MCF 10A (cell line): ENCODE measurements around the gene ZDHHC4. TPM values are rescaled to one million over a fixed set of nuclear protein-coding genes. Genes with fewer than 3 reads are reported as not detected.

Experiments used
- BruUV-seq: library from RNA; stranded (reverse); fragments of 400-500 nt; replicated peaks from 2 replicates; lab custom pipeline; 2021; lab: Mats Ljungman, UMichigan
- CTCF ChIA-PET: fragments of 300-600 bp; sonication (Branson Sonifier 250); formaldehyde crosslinking; extraction: SDS; loops from one replicate; lab custom pipeline; 2021; ENCODE audit warnings: antibody characterized with exemption, inconsistent platforms; lab: Yijun Ruan, JAX
- POLR2A ChIA-PET: fragments of 300-600, 350-650 bp; sonication (Branson Sonifier 250); formaldehyde crosslinking; extraction: SDS; loops from one replicate; lab custom pipeline; 2020; ENCODE audit warnings: antibody characterized with exemption, inconsistent platforms; lab: Yijun Ruan, JAX
- DNase-seq: peaks from one replicate; pipeline ENCODE4 v3.0.0-alpha.2; 2018; ENCODE audit not compliant: unreplicated experiment
- H3K27ac Mint-ChIP-seq: one replicate; pipeline ENCODE4 v1.8.0; 2022; ENCODE audit warnings: mild to moderate bottlenecking, low read depth, mixed read lengths; ENCODE audit not compliant: unreplicated experiment
- H3K27me3 Mint-ChIP-seq: one replicate; pipeline ENCODE4 v1.8.0; 2022; ENCODE audit warnings: mixed read lengths; ENCODE audit not compliant: insufficient read depth, unreplicated experiment
- H3K36me3 Mint-ChIP-seq: one replicate; pipeline ENCODE4 v1.8.0; 2022; ENCODE audit warnings: mild to moderate bottlenecking, moderate library complexity, mixed read lengths; ENCODE audit not compliant: insufficient read depth, unreplicated experiment
- H3K4me1 Mint-ChIP-seq: one replicate; pipeline ENCODE4 v1.8.0; 2022; ENCODE audit warnings: mixed read lengths; ENCODE audit not compliant: insufficient read depth, unreplicated experiment
- H3K4me3 Mint-ChIP-seq: one replicate; pipeline ENCODE4 v1.8.0; 2022; ENCODE audit warnings: mild to moderate bottlenecking, moderate library complexity, mixed read lengths; ENCODE audit not compliant: unreplicated experiment
- H3K9me3 Mint-ChIP-seq: one replicate; pipeline ENCODE4 v1.8.0; 2022; ENCODE audit warnings: mixed read lengths; ENCODE audit not compliant: unreplicated experiment
- intact Hi-C: fragments of 100-400 bp; cut with micrococcal nuclease; formaldehyde crosslinking; loops from 2 replicates; pipeline ENCODE4 v1.14.1; 2022
- total RNA-seq: library from RNA; stranded (reverse); gene quantifications from 2 replicates; pipeline ENCODE4 v1.2.3, GENCODE V29; 2022
- TF ChIP-seq, protein P1 (sequence below): fragments of 200-600 bp; IDR thresholded peaks from one replicate; pipeline ENCODE4 v1.8.0; 2022; ENCODE audit warnings: antibody characterized with exemption, mild to moderate bottlenecking; ENCODE audit not compliant: unreplicated experiment

Gene ZDHHC4
- total RNA-seq, 1 experiment from 2014 or later = 45.6 TPM

DNA sequence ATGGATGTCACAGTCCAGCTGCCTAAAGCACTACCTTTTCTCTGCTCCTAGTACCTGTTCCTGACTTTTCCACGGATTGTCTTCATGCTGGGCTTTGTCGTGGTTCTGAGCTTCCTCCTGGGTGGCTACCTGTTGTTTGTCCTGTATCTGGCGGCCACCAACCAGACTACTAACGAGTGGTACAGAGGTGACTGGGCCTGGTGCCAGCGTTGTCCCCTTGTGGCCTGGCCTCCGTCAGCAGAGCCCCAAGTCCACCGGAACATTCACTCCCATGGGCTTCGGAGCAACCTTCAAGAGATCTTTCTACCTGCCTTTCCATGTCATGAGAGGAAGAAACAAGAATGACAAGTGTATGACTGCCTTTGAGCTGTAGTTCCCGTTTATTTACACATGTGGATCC is 11.3 kb downstream of the ZDHHC4 start:
- H3K27me3 Mint-ChIP-seq = no peaks in the 10 kb centered on the region
- TF ChIP-seq, protein P1, sequence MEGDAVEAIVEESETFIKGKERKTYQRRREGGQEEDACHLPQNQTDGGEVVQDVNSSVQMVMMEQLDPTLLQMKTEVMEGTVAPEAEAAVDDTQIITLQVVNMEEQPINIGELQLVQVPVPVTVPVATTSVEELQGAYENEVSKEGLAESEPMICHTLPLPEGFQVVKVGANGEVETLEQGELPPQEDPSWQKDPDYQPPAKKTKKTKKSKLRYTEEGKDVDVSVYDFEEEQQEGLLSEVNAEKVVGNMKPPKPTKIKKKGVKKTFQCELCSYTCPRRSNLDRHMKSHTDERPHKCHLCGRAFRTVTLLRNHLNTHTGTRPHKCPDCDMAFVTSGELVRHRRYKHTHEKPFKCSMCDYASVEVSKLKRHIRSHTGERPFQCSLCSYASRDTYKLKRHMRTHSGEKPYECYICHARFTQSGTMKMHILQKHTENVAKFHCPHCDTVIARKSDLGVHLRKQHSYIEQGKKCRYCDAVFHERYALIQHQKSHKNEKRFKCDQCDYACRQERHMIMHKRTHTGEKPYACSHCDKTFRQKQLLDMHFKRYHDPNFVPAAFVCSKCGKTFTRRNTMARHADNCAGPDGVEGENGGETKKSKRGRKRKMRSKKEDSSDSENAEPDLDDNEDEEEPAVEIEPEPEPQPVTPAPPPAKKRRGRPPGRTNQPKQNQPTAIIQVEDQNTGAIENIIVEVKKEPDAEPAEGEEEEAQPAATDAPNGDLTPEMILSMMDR = no peak
- ChIA-PET POLR2A (interaction anchor here (1.3 kb wide), 1 partner anchor 11 kb away, joined by 4 read pairs; the partner anchor contains the start of gene ZDHHC4), CTCF (interaction anchor here (0.5 to 3.3 kb wide), 2 partner anchors 8 to 21 kb away, joined by 3 to 13 read pairs; no protein-coding TSS in a partner anchor)
- H3K36me3 Mint-ChIP-seq = peaks cover 67% of the 10 kb centered on the region
- H3K4me3 Mint-ChIP-seq = peak overlapping the region; percentile 25
- H3K27ac Mint-ChIP-seq = no peak overlapping the region
- no peaks in the 10 kb centered on the region for H3K4me1 Mint-ChIP-seq
- H3K9me3 Mint-ChIP-seq = no peaks in the 10 kb centered on the region
- intact Hi-C loops = no loop called here
- BruUV-seq = no TSS peak
- DNase-seq = no peak

- no TSS peak for BruUV-seq
- DNase-seq = no peak
- ChIA-PET POLR2A (interaction anchor here (0.5 to 1.4 kb wide), 9 partner anchors 7 to 573 kb away, joined by 3 to 7 read pairs (median 4); partner anchors contain the start of genes ZDHHC4 and ZNF316), CTCF (interaction anchor here (0.6 to 3.3 kb wide), 16 partner anchors 8 to 1814 kb away, joined by 3 to 15 read pairs (median 4); partner anchors contain the start of gene ZDHHC4)
- Mint-ChIP-seq H3K4me3 (peak overlapping the region; percentile 59), H3K9me3 (no peaks in the 10 kb centered on the region), H3K36me3 (peaks cover 68% of the 10 kb centered on the region), H3K4me1 (no peaks in the 10 kb centered on the region), H3K27me3 (no peaks in the 10 kb centered on the region), H3K27ac (no peak overlapping the region)
- TF ChIP-seq, protein P1 = no peak
- intact Hi-C loops = no loop called here
Measured at GRCh38 chr7:6589151-6589828, 12.0 kb downstream of the ZDHHC4 start.

GRCh38 chr7:6589829-6590644 is 12.8 kb downstream of the ZDHHC4 start, which contains the start of gene INTS15:
Gene INTS15, plus strand, starts transcription at chr7:6590021. Its CDS starts 263 bp downstream, at chr7:6590284.
- TF ChIP-seq, protein P1 = peak; percentile 70
- Mint-ChIP-seq H3K36me3 (peaks cover 68% of the 10 kb centered on the region), H3K9me3 (no peaks in the 10 kb centered on the region), H3K4me3 (peak within 1 kb of the TSS; percentile 99), H3K4me1 (no peaks in the 10 kb centered on the region), H3K27ac (peak within 1 kb of the TSS; percentile 74), H3K27me3 (no peaks in the 10 kb centered on the region)
- CTCF ChIA-PET = interaction anchor here (0.5 to 3.3 kb wide), 23 partner anchors 9 to 1814 kb away, joined by 3 to 15 read pairs (median 4); partner anchors contain the start of gene ZDHHC4
- intact Hi-C loops = loop anchor here (2.0 kb wide), 1 partner anchor 47 kb away; the partner anchor contains the start of gene ZNF316
- no TSS peak for BruUV-seq
- POLR2A ChIA-PET = interaction anchor here (0.5 to 1.4 kb wide), 16 partner anchors 8 to 1673 kb away, joined by 3 to 7 read pairs (median 4); partner anchors contain the start of genes ZDHHC4 and ZNF316
- peak; percentile 73 for DNase-seq
